ENCODE measurements around the gene FAM168A. TPM values are rescaled to one million over a fixed set of nuclear protein-coding genes. Genes with fewer than 3 reads are reported as not detected.

Gene FAM168A
- polyA plus RNA-seq, 4 donors, result 38.3 to 51.0 (median 44.0) TPM

GRCh38 chr11:73406619-73407018, 191.3 kb downstream of the FAM168A start:
- DNase-seq (ENCODE audit: low read depth in 4 of 4, low spot score in 2 of 4), result no peak

GRCh38 chr11:73406131-73406530, 191.8 kb downstream of the FAM168A start:
- no peak for DNase-seq (ENCODE audit: low read depth in 4 of 4, low spot score in 2 of 4)

- DNase-seq (ENCODE audit: low read depth in 4 of 4, low spot score in 2 of 4), result no peak
These were observed 192.8 kb downstream of the FAM168A start for GRCh38 chr11:73405146-73405510.

- DNase-seq (ENCODE audit: low read depth in 4 of 4, low spot score in 2 of 4), result no peak
These were observed 193.3 kb downstream of the FAM168A start for GRCh38 chr11:73404506-73405145.

- peak in 1 of 4 donors; percentile 49 for DNase-seq (ENCODE audit: low read depth in 4 of 4, low spot score in 2 of 4)
These were observed 193.9 kb downstream of the FAM168A start for GRCh38 chr11:73404048-73404447.

- no peak for DNase-seq (ENCODE audit: low read depth in 4 of 4, low spot score in 2 of 4)
These were observed 194.4 kb downstream of the FAM168A start for GRCh38 chr11:73403541-73403940.

- DNase-seq (ENCODE audit: low read depth in 4 of 4, low spot score in 2 of 4), result no peak
These were observed 195.1 kb downstream of the FAM168A start for GRCh38 chr11:73402834-73403185.

- no peak for DNase-seq (ENCODE audit: low read depth in 4 of 4, low spot score in 2 of 4)
These were observed 195.7 kb downstream of the FAM168A start for GRCh38 chr11:73401924-73402833.

GRCh38 chr11:73401217-73401923, 196.5 kb downstream of the FAM168A start:
- DNase-seq (ENCODE audit: low read depth in 4 of 4, low spot score in 2 of 4), result no peak

- no peak for DNase-seq (ENCODE audit: low read depth in 4 of 4, low spot score in 2 of 4)
These were observed 197.6 kb downstream of the FAM168A start for GRCh38 chr11:73400293-73400692.

- no peak for DNase-seq (ENCODE audit: low read depth in 4 of 4, low spot score in 2 of 4)
These were observed 198.3 kb downstream of the FAM168A start for GRCh38 chr11:73399636-73400035.

GRCh38 chr11:73399159-73399590, 198.7 kb downstream of the FAM168A start:
- DNase-seq (ENCODE audit: low read depth in 4 of 4, low spot score in 2 of 4), result no peak

- DNase-seq (ENCODE audit: low read depth in 4 of 4, low spot score in 2 of 4), result no peak
These were observed 199.2 kb downstream of the FAM168A start for GRCh38 chr11:73398721-73399120.

GRCh38 chr11:73398132-73398526, 199.8 kb downstream of the FAM168A start:
- DNase-seq (ENCODE audit: low read depth in 4 of 4, low spot score in 2 of 4), result no peak

GRCh38 chr11:73397468-73398131, 200.3 kb downstream of the FAM168A start:
- DNase-seq (ENCODE audit: low read depth in 4 of 4, low spot score in 2 of 4), result no peak

- DNase-seq (ENCODE audit: low read depth in 4 of 4, low spot score in 2 of 4), result no peak
These were observed 200.9 kb downstream of the FAM168A start for GRCh38 chr11:73396985-73397384.

- no peak for DNase-seq (ENCODE audit: low read depth in 4 of 4, low spot score in 2 of 4)
These were observed 201.5 kb downstream of the FAM168A start for GRCh38 chr11:73396251-73396930.

- DNase-seq (ENCODE audit: low read depth in 4 of 4, low spot score in 2 of 4), result no peak
These were observed 202.4 kb downstream of the FAM168A start for GRCh38 chr11:73395297-73396208.

Data from left renal cortex interstitium (tissue), 4 donors.